ENCODE data around the gene ABL1. TPM values are rescaled to one million over a fixed set of nuclear protein-coding genes. Genes with fewer than 3 reads are reported as not detected.
"Not testable (repeated sequence)": the region's sequence is repeated elsewhere in the genome, so short reads cannot be mapped to it uniquely, and the experiment has no call there.

The ABL1 gene
- total RNA-seq, 4 donors from 2014 or later = 31.3 to 40.4 (median 34.8) TPM

DNA sequence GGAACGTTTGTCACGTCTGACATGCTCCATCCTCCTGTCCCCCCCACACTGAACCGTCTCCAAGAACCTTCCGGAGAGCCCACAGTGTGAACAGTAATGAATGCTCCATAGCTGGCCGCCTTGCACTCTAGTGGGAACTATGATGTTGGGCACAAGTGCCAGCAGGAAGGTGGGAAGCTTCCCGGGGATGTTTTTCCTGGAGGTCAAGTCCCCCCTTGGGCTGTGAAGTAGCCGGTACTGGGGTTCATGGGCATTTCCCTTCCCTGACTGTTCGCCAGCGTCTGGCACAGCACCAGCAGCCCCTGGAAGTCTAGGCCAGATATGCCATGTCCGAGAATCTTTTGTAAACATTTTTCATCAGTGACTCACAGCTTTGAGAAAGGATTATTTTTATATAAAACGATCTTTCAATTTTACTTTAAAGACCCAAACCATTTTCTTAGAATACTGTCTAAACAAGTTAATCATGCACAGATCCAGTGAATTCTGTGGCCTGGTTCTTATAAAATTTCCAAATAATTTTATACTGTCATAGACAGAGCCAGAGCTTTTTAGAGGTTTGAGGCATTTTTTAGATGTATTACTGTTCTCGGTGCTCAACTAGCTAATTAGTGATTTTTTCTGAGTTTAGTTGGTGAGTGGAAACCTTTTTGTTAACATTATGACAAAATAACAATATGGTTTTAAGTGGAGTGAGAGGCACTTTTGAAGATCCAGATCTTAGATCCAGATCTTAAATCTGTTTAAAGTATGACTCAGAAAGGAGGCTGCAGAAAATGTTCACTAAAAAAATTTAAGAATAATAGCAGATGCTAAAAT lies 11.6 kb downstream of the ABL1 start:
- WGBS = 40% methylated on average over 12 of the region's 12 CpGs
- H3K27ac ChIP-seq = peak overlapping the region; percentile 91
- H3K4me1 ChIP-seq = peaks cover 75% of the 10 kb centered on the region
- H3K4me3 ChIP-seq = peak overlapping the region; percentile 28
- peak in 1 of 2 donors; percentile 63 for DNase-seq (ENCODE audit: low spot score in 2 of 2)
- no peaks in the 10 kb centered on the region for H3K36me3 ChIP-seq
- TF ChIP-seq POLR2A (IDR thresholded peaks at IDR 0.05) (no peak), POLR2AphosphoS5 (IDR thresholded peaks at IDR 0.05) (peak in 2 of 3 donors; percentile 4 to 24)
- no peaks in the 10 kb centered on the region for H3K9me3 ChIP-seq
- no peaks in the 10 kb centered on the region for H3K27me3 ChIP-seq

DNA sequence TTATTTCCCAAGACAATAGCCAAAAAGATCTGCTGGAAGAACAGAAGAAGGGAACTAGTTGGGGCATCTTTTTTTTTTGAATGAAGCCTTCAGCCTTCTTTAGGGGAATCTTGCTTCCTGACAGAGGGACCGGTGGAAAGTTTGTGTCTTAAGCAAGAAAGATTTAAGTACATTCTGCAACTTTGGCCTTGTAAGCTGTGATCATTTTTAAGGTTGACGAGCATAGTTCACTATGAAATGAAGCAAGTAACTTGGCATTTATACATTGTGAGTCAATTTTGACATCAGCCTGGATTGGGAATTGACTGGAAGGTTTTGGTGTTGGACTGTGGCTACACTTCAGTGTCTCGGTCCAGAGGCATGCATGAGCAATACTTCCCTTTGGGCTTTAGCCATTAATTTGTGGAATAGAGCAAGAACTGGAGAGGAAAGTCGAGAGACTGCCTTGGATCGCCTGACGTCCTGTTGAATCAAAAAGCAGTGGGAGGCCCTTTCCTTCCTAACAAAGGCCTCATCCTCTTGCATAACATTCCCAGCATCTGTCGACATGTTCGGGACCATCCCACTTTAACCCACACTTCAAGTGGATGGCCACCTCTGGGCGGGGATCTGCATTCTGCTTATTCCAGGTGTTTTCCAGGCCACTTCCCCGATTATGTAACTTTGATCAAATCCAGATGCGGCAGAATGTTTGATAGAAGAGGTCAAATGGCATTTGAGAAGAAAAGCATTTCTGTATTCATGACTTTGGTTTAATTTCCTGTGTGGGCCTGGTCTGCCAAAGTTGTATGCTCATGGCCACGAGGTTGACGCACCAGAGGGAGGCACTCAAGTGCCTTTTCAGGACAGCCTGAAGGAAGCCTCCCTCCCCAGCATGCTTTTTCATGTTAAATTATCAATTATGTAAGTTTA lies 12.5 kb downstream of the ABL1 start:
- H3K9me3 ChIP-seq = no peaks in the 10 kb centered on the region
- DNase-seq (ENCODE audit: low spot score in 2 of 2) = peak; percentile 92 to 93

DNA sequence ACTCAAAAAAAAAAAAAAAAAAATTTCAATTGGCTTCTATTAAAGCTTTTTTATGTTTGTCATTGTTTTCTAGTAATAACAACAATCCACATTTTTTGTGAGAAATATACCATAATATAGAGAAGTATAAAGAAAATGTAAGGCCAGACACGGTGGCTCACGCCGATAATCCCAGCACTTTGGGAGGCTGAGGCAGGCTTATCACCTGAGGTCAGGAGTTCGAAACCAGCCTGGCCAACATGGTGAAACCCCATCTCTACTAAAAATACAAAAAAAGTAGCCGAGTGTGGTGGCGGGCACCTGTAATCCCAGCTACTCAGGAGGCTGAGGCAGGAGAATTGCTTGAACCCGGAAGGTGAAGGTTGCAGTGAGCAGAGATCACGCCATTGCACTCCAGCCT lies 13.5 kb downstream of the ABL1 start:
- H3K9me3 ChIP-seq, H3K4me3 ChIP-seq, H3K27me3 ChIP-seq, H3K36me3 ChIP-seq: not testable (repeated sequence)
- peaks cover 58% of the 10 kb centered on the region for H3K4me1 ChIP-seq
- peak in 1 of 2 donors; percentile 17 for DNase-seq (ENCODE audit: low spot score in 2 of 2)
- 91% methylated on average over 8 of the region's 8 CpGs for WGBS
- H3K27ac ChIP-seq = peak overlapping the region; percentile 91

More for the DNA sequence above, 12.5 kb downstream of the ABL1 start:
- Histone ChIP-seq H3K27me3 (no peaks in the 10 kb centered on the region), H3K4me3 (no peak overlapping the region), H3K36me3 (no peaks in the 10 kb centered on the region), H3K4me1 (peaks cover 66% of the 10 kb centered on the region), H3K27ac (peak overlapping the region; percentile 91)
- TF ChIP-seq POLR2AphosphoS5 (IDR thresholded peaks at IDR 0.05) (peak; percentile 8 to 95 (median 72)), POLR2A (IDR thresholded peaks at IDR 0.05) (no peak)
- 20% methylated on average over 13 of the region's 13 CpGs for WGBS

- Histone ChIP-seq H3K27me3 (no peaks in the 10 kb centered on the region), H3K27ac (no peak overlapping the region), H3K4me1 (peaks cover 50% of the 10 kb centered on the region), H3K36me3 (peaks cover 4% of the 10 kb centered on the region), H3K4me3 (no peak overlapping the region), H3K9me3 (no peaks in the 10 kb centered on the region)
- WGBS = 57% methylated on average over 9 of the region's 9 CpGs
- DNase-seq (ENCODE audit: low spot score in 2 of 2) = peak in 1 of 2 donors; percentile 28
- TF ChIP-seq EP300 (IDR thresholded peaks at IDR 0.05) (no peak), POLR2AphosphoS5 (IDR thresholded peaks at IDR 0.05) (no peak), POLR2A (IDR thresholded peaks at IDR 0.05) (no peak), CTCF (IDR thresholded peaks at IDR 0.05) (no peak)
These were observed 14.3 kb downstream of the ABL1 start for GRCh38 chr9:130849356-130849755.

DNA sequence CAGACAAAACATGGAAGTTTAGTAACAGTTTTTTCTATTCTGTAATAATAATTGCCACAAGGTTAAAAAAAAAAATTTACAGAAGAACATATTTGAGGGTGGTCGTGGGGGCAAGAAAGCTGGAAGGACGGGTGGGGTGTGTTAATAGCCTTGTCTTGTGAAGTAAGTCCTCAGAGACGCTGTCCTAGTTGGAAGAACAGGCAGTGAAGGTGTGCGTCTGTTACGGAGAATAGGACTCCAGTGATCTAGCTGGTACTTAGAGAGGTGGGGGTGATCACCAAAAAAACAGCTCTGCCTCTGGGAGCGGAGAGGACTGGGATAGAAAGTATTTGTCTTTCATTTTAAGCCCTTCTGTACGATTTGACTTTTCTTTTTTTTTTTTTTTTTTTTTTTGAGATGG lies 17.7 kb downstream of the ABL1 start:
- Histone ChIP-seq H3K36me3 (peaks cover 39% of the 10 kb centered on the region), H3K27me3 (no peaks in the 10 kb centered on the region)

DNA sequence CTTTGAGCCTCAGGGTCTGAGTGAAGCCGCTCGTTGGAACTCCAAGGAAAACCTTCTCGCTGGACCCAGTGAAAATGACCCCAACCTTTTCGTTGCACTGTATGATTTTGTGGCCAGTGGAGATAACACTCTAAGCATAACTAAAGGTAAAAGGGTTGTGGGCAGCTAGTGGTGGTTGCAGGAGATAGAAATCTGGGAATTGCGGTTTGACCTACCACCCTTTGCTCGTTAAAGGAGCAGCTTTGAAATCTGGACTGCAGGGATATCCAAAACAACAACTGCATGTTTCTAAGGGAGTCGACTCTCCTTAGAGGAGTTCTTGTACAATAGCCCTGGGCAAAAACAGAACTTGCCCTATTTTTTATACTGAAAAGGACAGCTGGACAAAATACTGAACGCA lies 19.0 kb downstream of the ABL1 start:
- peaks cover 44% of the 10 kb centered on the region for H3K36me3 ChIP-seq
- 86% methylated on average over 8 of the region's 8 CpGs for WGBS
- H3K4me3 ChIP-seq = no peak overlapping the region
- peak in 1 of 2 donors; percentile 21 for DNase-seq (ENCODE audit: low spot score in 2 of 2)
- no peak overlapping the region for H3K27ac ChIP-seq
- no peaks in the 10 kb centered on the region for H3K27me3 ChIP-seq
- TF ChIP-seq CTCF (IDR thresholded peaks at IDR 0.05) (no peak), POLR2AphosphoS5 (IDR thresholded peaks at IDR 0.05) (no peak), EP300 (IDR thresholded peaks at IDR 0.05) (no peak), POLR2A (IDR thresholded peaks at IDR 0.05) (no peak)
- no peaks in the 10 kb centered on the region for H3K9me3 ChIP-seq
- peaks cover 19% of the 10 kb centered on the region for H3K4me1 ChIP-seq

More for the DNA sequence above, 17.7 kb downstream of the ABL1 start:
- no peaks in the 10 kb centered on the region for H3K9me3 ChIP-seq
- peak; percentile 10 to 38 for DNase-seq (ENCODE audit: low spot score in 2 of 2)
- TF ChIP-seq POLR2AphosphoS5 (IDR thresholded peaks at IDR 0.05) (no peak), CTCF (IDR thresholded peaks at IDR 0.05) (no peak), POLR2A (IDR thresholded peaks at IDR 0.05) (no peak), EP300 (IDR thresholded peaks at IDR 0.05) (no peak)
- no peak overlapping the region for H3K27ac ChIP-seq
- no peak overlapping the region for H3K4me3 ChIP-seq
- 82% methylated on average over 7 of the region's 7 CpGs for WGBS
- peaks cover 19% of the 10 kb centered on the region for H3K4me1 ChIP-seq

All from suprapubic skin (tissue), 4 donors.